IMR-90 (cell line): ENCODE data around the gene MYO1H. TPM values are rescaled to one million over a fixed set of nuclear protein-coding genes. Genes with fewer than 3 reads are reported as not detected.

ENCODE experiments used
- ATAC-seq: fragments of 200-7000 bp; cut with Tn5 transposase; 2 replicates; pipeline ENCODE4 v1.9.1; 2020; ENCODE audit warnings: low read depth, mild to moderate bottlenecking, moderate library complexity
- BruUV-seq: library from RNA; stranded (reverse); fragments of 400-500 nt; replicated peaks from 2 replicates; lab custom pipeline; 2021; lab: Mats Ljungman, UMichigan
- CTCF ChIA-PET: fragments of 300-600 bp; formaldehyde crosslinking; extraction: SDS; loops from one replicate; lab custom pipeline; 2021; ENCODE audit warnings: antibody characterized with exemption; lab: Yijun Ruan, JAX
- POLR2A ChIA-PET: fragments of 300-600 bp; sonication (Branson Sonifier 250); formaldehyde crosslinking; loops from one replicate; lab custom pipeline; 2022; ENCODE audit warnings: antibody characterized with exemption; ENCODE audit not compliant: unreplicated experiment; lab: Charles Lee
- DNase-seq: peaks from one replicate; pipeline ENCODE4 v3.0.0; 2013
- H2AFZ ChIP-seq: replicated peaks from 2 replicates; pipeline ENCODE3; 2013; ENCODE audit warnings: low read length, mild to moderate bottlenecking; ENCODE audit not compliant: poor library complexity
- H2AK5ac ChIP-seq: 2 replicates; pipeline ENCODE4 v1.6.1; 2013; ENCODE audit warnings: low read depth, low read length, inconsistent platforms
- H2AK9ac ChIP-seq: replicated peaks from 2 replicates; pipeline ENCODE3; 2013; ENCODE audit warnings: mild to moderate bottlenecking, low read depth, low read length, moderate library complexity; ENCODE audit not compliant: poor library complexity
- H2BK120ac ChIP-seq: 2 replicates; pipeline ENCODE4 v1.6.1; 2013; ENCODE audit warnings: low read depth, low read length, inconsistent platforms
- H2BK15ac ChIP-seq: 3 replicates; pipeline ENCODE4 v1.6.1; 2013; ENCODE audit warnings: low read depth, low read length, inconsistent platforms
- H2BK20ac ChIP-seq: 2 replicates; pipeline ENCODE4 v1.6.1; 2013; ENCODE audit warnings: low read depth, mild to moderate bottlenecking, inconsistent platforms, low read length, moderate library complexity
- H2BK5ac ChIP-seq: 2 replicates; pipeline ENCODE4 v1.6.1; 2013; ENCODE audit warnings: mild to moderate bottlenecking, low read depth, low read length, inconsistent platforms; ENCODE audit not compliant: poor library complexity, severe bottlenecking
- H3K14ac ChIP-seq: replicated peaks from 2 replicates; pipeline ENCODE4 v1.6.1; 2013; ENCODE audit warnings: low read depth, low read length, inconsistent platforms
- H3K18ac ChIP-seq: 2 replicates; pipeline ENCODE4 v1.6.1; 2013; ENCODE audit warnings: low read depth, low read length, control low read depth
- H3K23ac ChIP-seq: 2 replicates; pipeline ENCODE4 v1.6.1; 2013; ENCODE audit warnings: low read depth, low read length, inconsistent platforms
- H3K27ac ChIP-seq: 2 replicates; pipeline ENCODE4 v1.5.1; 2013; ENCODE audit warnings: mild to moderate bottlenecking, control low read depth, low read length; ENCODE audit not compliant: insufficient read depth
- H3K27me3 ChIP-seq: 2 replicates; pipeline ENCODE4 v1.6.1; 2013; ENCODE audit warnings: low read length; ENCODE audit not compliant: control insufficient read depth, insufficient read depth
- H3K36me3 ChIP-seq: 2 replicates; pipeline ENCODE4 v1.6.1; 2013; ENCODE audit warnings: low read length, mixed read lengths; ENCODE audit not compliant: control insufficient read depth, insufficient read depth
- H3K4ac ChIP-seq: 2 replicates; pipeline ENCODE4 v1.6.1; 2013; ENCODE audit warnings: low read depth, low read length, inconsistent platforms
- H3K4me1 ChIP-seq: 2 replicates; pipeline ENCODE4 v1.6.1; 2013; ENCODE audit warnings: low read length, mixed read lengths; ENCODE audit not compliant: control insufficient read depth, insufficient read depth
- H3K4me2 ChIP-seq: 2 replicates; pipeline ENCODE4 v1.6.1; 2013; ENCODE audit warnings: low read depth, mild to moderate bottlenecking, control low read depth, low read length, moderate library complexity
- H3K4me3 ChIP-seq: 2 replicates; pipeline ENCODE4 v1.5.1; 2013; ENCODE audit warnings: low read depth, mild to moderate bottlenecking, control low read depth, low read length, moderate library complexity; ENCODE audit not compliant: insufficient read depth
- H3K56ac ChIP-seq: 2 replicates; pipeline ENCODE4 v1.6.1; 2013; ENCODE audit warnings: low read length, inconsistent platforms; ENCODE audit not compliant: insufficient read depth; ENCODE audit errors: extremely low read depth
- H3K79me1 ChIP-seq, 2 experiments: 2 replicates each; pipeline ENCODE4 v1.6.1; 2013; ENCODE audit warnings: low read length in 2 of 2, inconsistent platforms in 1 of 2, low read depth in 1 of 2
- H3K9ac ChIP-seq: 2 replicates; pipeline ENCODE4 v1.6.1; 2013; ENCODE audit warnings: low read depth, low read length, control low read depth
- H3K9me1 ChIP-seq: 2 replicates; pipeline ENCODE4 v1.6.1; 2013; ENCODE audit warnings: low read length, inconsistent platforms; ENCODE audit not compliant: insufficient read depth
- H3K9me3 ChIP-seq: 2 replicates; pipeline ENCODE4 v1.6.1; 2013; ENCODE audit warnings: low read length; ENCODE audit not compliant: control insufficient read depth, insufficient read depth
- H4K20me1 ChIP-seq: 2 replicates; pipeline ENCODE4 v1.6.1; 2013; ENCODE audit warnings: low read length, inconsistent platforms; ENCODE audit not compliant: insufficient read depth
- H4K5ac ChIP-seq: 2 replicates; pipeline ENCODE4 v1.6.1; 2013; ENCODE audit warnings: mild to moderate bottlenecking, low read depth, low read length, control low read depth
- H4K8ac ChIP-seq, 2 experiments: 2 replicates each; pipeline ENCODE4 v1.6.1; 2013; ENCODE audit warnings: low read depth in 2 of 2, low read length in 2 of 2, control low read depth in 1 of 2, inconsistent platforms in 1 of 2
- H4K91ac ChIP-seq: 2 replicates; pipeline ENCODE4 v1.6.1; 2013; ENCODE audit warnings: low read depth, low read length, inconsistent platforms; ENCODE audit not compliant: insufficient read depth
- BHLHE40 ChIP-seq: fragments of 150-350 bp; IDR thresholded peaks from 2 replicates; pipeline ENCODE4 v1.6.1; 2016; ENCODE audit warnings: mild to moderate bottlenecking, low read depth, low read length
- CEBPB ChIP-seq: IDR thresholded peaks from 2 replicates; pipeline ENCODE4 v1.6.1; 2012; ENCODE audit warnings: low read depth, low read length, improper control_type of control experiment
- CTCF ChIP-seq: conservative IDR thresholded peaks from 2 replicates; pipeline ENCODE4 v1.5.1; 2012; ENCODE audit warnings: mild to moderate bottlenecking, low read depth, low read length, improper control_type of control experiment
- ELK1 ChIP-seq: fragments of 150-350 bp; IDR thresholded peaks from 2 replicates; pipeline ENCODE4 v1.6.1; 2016; ENCODE audit warnings: low read depth, mild to moderate bottlenecking, low read length, moderate library complexity, borderline replicate concordance
- FOS ChIP-seq: fragments of 150-350 bp; IDR thresholded peaks from 2 replicates; pipeline ENCODE4 v1.6.1; 2016; ENCODE audit warnings: low read depth, low read length
- POLR2A ChIP-seq: IDR thresholded peaks from 2 replicates; pipeline ENCODE4 v1.6.1; 2012; ENCODE audit warnings: mild to moderate bottlenecking, low read depth, low read length
- RCOR1 ChIP-seq: IDR thresholded peaks from 2 replicates; pipeline ENCODE4 v1.6.1; 2012; ENCODE audit warnings: mild to moderate bottlenecking, low read length, improper control_type of control experiment; ENCODE audit not compliant: insufficient replicate concordance
- SMC3 ChIP-seq: fragments of 150-350 bp; IDR thresholded peaks from 2 replicates; pipeline ENCODE4 v1.6.1; 2016; ENCODE audit warnings: low read depth, mild to moderate bottlenecking, antibody characterized with exemption, low read length, moderate library complexity
- WGBS, 2 experiments: methylation state at CpG; one replicate each; pipeline versions ENCODE4 v1.1.5 to v1.1.7; 2013; ENCODE audit warnings: missing lambda C conversion rate in 2 of 2; ENCODE audit not compliant: insufficient read length in 1 of 2; ENCODE audit errors: extremely low coverage in 2 of 2; 5-methylcytosine and 5-hydroxymethylcytosine counted together
- dilution Hi-C: fragments of 300-500 bp; cut with HindIII; formaldehyde crosslinking; loops from one replicate; pipeline ENCODE4 v1.14.3; 2018; ENCODE audit warnings: low sequenced_read_pairs; ENCODE audit not compliant: unreplicated experiment
- in situ Hi-C: fragments of 300-500 bp; cut with MboI; formaldehyde crosslinking; loops from 3 replicates; pipeline ENCODE4 v1.14.3; 2019; ENCODE audit warnings: low sequenced_read_pairs, inconsistent platforms, mixed read lengths
- intact Hi-C: fragments of 100-400 bp; cut with micrococcal nuclease; formaldehyde crosslinking; loops from 2 replicates; pipeline ENCODE4 v1.10.0; 2022
- polyA plus RNA-seq, 3 experiments: library from polyadenylated mRNA; depleted of rRNA; stranded (reverse); fragments of >200 nt; gene quantifications; 2 replicates each; pipeline ENCODE4 v1.2.3, GENCODE V29; 2012; ENCODE audit warnings: low replicate concordance in 1 of 3
- total RNA-seq: library from RNA; depleted of rRNA; stranded (reverse); fragments of >200 nt; gene quantifications from 2 replicates; pipeline ENCODE4 v1.2.3, GENCODE V29; 2012

The MYO1H gene
- total and polyA plus RNA-seq, 2 of the 4 experiments (the other 2 are of a cell fraction), result not detected

- in situ Hi-C loops (loop anchor here (5.0 kb wide), 1 partner anchor 44 kb away; the partner anchor contains the start of genes KCTD10 and UBE3B), intact Hi-C loops (no loop called here), dilution Hi-C loops (no loop called here)
- CTCF ChIA-PET, result interaction anchor here (0.6 to 1.5 kb wide), 5 partner anchors 10 to 80 kb away, joined by 3 to 8 read pairs (median 3); partner anchors contain the start of genes KCTD10 and UBE3B
- no peak overlapping the region for H2BK120ac ChIP-seq
- no peak overlapping the region for H3K4me3 ChIP-seq
- H3K27me3 ChIP-seq, result no peaks in the 10 kb centered on the region
- no peak for ATAC-seq
- no peak overlapping the region for H3K23ac ChIP-seq
- H3K4ac ChIP-seq, result no peak overlapping the region
- H2BK20ac ChIP-seq, result no peak overlapping the region
- H2BK5ac ChIP-seq, result no peak overlapping the region
- no peak; the same call in 1 of the 2 replicates for TF ChIP-seq CTCF
- no peak for TF ChIP-seq FOS
- no peak for TF ChIP-seq ELK1
- TF ChIP-seq SMC3, result no peak
- no peak for TF ChIP-seq RCOR1
- no peak for TF ChIP-seq BHLHE40
- TF ChIP-seq CEBPB, result no peak
- TF ChIP-seq POLR2A, result no peak
- no peak overlapping the region for H2AK5ac ChIP-seq
- no peak overlapping the region for H4K5ac ChIP-seq
- H3K18ac ChIP-seq, result no peak overlapping the region
- DNase-seq, result no peak
- H3K9ac ChIP-seq, result no peak overlapping the region
- WGBS, 2 experiments, result 100% methylated on average over 1 of the region's 4 CpGs; no CpG with 5 or more reads in 1 of the 2 experiments
- no peak overlapping the region for H3K56ac ChIP-seq
- no peaks in the 10 kb centered on the region for H3K36me3 ChIP-seq
- BruUV-seq, result no TSS peak
- H3K4me2 ChIP-seq, result no peak overlapping the region
- H3K14ac ChIP-seq, result no peak overlapping the region
- no peak overlapping the region for H3K27ac ChIP-seq
- peak overlapping the region; percentile 59 for H2AK9ac ChIP-seq
- no peak overlapping the region for H2AFZ ChIP-seq
- POLR2A ChIA-PET, result no interaction called here
- H3K79me1 ChIP-seq, result no peaks in the 10 kb centered on the region
- H3K4me1 ChIP-seq, result no peaks in the 10 kb centered on the region
- H4K91ac ChIP-seq, result no peak overlapping the region
- no peaks in the 10 kb centered on the region for H4K20me1 ChIP-seq
- H3K9me1 ChIP-seq, result no peaks in the 10 kb centered on the region; the same call in 1 of the 2 replicates
- H2BK15ac ChIP-seq, result no peak overlapping the region
- H4K8ac ChIP-seq, result no peak overlapping the region
- no peaks in the 10 kb centered on the region for H3K9me3 ChIP-seq
These were observed 85.9 kb downstream of the MYO1H start for GRCh38 chr12:109433618-109434017.
